GM19468 (cell line): ENCODE measurements around the gene RPL29.

Experiments
- ATAC-seq: cut with Tn5 transposase; IDR thresholded peaks from one replicate; pipeline ENCODE4 v1.9.1; 2021; ENCODE audit warnings: mild to moderate bottlenecking, moderate library complexity, moderate number of reproducible peaks; ENCODE audit not compliant: unreplicated experiment; ENCODE audit errors: extremely low read depth

Gene RPL29

GRCh38 chr3:52028572-52028971, 32.9 kb upstream of the RPL29 start:
- no peak for ATAC-seq

DNA sequence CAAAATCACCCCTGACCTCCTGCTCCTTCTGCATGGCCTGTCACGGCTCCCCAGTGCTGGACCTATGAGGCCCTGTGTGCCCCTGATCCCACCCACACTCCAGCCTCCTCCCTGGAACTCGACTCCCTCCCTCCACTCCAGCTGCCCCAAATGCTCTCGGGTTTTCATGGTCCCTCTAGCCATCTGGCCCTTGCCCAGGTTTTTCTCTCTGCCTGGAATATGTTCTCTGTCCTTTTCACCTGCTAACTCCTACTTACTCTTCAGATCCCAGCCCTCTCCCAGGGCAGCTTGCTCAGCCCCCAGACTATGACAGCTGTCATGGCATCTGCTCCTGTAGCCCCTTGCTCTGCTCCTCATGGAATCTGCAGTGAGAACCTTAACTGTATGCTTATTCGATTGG, 30.3 kb upstream of the RPL29 start:
- ATAC-seq: no peak

DNA sequence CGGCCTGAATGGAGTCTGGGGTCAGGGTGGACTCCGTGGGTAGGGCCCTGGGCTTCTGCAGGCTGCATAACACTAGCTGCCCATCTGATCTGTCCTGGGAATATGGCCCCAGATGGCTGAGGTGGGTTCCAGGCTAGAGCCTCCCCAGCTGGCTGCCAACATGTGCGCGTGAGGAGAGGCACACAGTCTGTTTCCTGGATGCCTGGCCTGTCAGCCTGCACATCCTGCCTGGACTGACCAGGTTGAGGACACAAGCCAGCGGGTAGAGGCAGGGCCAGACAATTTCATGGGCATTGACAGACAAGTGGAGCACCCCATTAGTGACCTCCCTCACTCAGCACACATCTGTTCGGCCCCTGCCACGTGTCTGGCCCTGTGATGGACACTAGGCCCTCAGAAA, 29.8 kb upstream of the RPL29 start:
- no peak for ATAC-seq

GRCh38 chr3:52024765-52025452, 29.2 kb upstream of the RPL29 start:
- no peak for ATAC-seq

DNA sequence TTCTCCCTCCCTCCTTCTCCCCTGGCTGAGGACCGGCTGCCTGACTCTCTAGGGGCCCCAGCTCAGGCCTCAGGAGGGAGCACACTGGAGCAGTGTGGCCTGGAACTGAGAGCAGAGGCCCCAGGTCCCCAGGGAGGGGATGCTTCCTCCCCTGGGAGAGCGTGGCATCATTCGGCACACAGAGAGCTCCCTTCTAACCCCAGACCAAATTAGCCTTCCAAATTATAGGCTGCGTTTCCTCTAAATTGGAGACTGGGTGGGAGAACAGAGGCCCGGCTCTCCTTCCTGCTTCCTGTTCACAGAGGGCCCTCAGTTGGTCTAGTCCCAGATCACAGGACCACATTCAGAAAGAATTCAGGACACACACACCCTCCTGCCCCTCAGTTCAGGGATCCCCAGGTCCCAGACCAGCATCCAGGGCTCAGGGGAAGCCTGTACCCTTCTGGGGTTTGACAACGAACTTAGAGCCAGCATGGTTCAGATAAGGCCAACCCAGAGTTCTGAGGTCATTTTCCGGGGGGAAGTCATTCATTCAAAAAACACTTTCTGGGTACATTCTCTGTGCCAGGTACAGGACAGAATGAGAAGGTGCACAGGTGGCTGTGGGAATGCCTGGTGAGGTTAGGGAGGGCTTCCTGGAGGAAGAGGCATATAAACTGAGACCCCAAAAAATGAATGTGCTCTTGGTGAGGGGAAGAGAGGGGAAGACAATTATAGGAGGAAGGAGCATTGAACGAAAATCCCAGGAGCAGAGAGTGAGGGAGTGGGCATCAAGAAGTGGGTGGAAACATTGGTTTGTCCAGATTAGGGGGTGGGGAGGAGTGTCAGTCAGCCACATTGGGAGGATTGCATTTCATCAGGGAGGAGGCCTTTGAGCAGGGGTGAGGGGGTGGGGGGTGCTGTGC, 28.4 kb upstream of the RPL29 start:
- no peak for ATAC-seq

DNA sequence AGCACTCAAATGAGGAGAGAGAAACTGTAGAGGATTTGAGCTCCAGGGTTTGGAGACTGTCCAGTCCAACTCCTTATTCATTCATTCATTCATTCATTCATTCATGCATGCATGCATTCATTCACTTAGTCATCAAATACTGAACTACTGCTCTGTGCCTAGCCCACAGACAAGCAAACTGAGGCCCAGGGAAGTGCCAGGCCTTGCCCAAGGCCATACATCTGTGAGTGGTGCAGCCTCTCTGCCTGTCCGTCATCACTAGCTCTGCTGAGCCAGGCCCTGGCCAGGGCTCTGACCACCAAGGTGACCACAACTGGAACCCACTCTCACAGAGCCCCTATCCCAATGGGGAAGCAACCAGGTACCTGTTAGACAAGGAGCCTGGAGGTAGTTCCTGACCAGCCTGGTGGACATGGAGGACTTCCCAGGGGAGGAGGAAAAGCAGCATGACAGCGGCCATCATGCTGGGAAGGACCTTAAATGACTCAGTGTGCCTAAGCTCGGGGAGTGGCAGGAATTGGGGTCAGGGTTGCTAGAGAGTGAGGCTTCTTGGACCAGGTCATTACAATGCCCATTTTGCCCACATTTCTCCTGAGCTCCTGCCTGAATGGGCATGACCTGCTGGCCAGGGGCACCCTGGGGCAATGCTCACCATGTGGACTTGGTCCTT, 27.5 kb upstream of the RPL29 start:
- ATAC-seq: no peak

DNA sequence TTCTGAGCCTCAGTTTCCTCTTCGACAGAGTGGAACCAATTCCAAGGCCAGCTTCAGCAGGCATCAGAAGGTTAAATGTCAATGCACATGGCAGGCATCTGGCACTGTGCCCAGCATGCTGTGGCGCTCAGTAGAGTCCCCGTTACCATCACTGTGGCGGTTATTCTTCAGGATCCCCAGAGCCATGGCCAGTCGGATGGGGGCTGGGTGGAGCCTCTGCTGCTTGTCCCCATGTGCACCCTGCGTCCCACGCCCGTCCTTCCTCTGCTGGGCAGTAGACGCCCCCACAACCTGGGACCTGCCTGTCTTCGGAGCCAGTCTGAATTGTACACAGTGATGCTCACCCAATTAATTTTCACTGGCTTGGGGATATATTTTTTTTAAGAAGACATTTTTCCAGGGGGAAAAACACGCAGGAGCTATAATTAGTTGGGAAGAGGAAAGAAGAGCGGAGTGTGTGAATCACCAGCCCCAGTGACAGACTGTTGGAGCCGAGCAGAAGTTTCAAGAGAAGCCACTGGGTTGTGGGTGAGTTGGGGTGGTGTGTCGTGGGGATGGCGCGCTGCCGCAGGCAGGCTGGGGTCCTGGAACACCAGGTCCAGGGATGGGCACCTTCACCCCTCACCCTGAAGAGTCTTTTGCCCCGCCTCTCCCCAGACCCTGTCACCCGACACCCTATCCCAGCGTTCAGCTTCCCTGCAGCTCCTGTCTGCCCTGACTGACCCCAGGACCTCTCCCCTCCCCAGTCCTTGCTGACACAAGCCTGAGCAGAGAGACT, 26.8 kb upstream of the RPL29 start:
- ATAC-seq: no peak

DNA sequence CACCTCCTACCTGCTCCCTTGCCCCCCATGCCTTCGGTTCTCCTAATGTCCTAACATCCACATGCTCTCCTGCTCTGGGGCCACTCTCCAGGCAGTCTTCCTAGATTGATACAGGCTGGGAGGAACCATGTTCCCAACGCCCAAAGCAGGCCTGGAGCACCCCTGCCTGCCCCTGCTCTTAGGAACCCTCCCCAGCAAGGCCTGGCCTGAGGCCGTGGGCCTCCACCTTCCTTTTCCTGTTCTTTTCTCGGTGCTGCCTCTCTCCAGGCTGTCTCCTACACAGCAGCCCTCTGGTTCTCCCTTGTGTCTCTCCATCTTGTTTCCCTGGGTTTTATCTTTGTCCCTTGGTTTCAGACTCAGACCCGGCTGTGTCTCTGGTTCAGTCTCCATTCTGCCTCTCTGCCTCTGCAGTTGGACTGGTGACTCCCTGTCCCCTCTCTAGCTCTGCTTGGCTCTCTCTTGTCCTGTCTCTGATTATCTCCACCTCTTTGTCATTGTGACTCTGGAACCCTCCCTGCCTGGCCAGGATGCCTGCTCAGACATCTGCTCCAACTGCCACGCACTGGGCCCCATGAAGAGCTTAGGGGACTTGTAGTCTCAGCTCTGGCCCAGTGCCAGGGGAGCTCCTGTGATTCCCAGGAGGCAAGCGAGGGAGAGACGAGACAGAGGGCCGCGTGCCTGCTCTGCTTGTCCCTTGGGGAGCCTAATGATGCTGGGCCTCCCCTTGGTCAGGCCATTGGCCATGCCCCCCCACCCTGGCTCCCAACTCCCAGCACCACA, 26.0 kb upstream of the RPL29 start:
- ATAC-seq: no peak

GRCh38 chr3:52020796-52021195, 25.1 kb upstream of the RPL29 start:
- no peak for ATAC-seq

- ATAC-seq: no peak
Observed at GRCh38 chr3:52019352-52020080, 23.8 kb upstream of the RPL29 start.

GRCh38 chr3:52018319-52019000, 22.8 kb upstream of the RPL29 start:
- ATAC-seq: no peak

- no peak for ATAC-seq
Observed at GRCh38 chr3:52017586-52017985, 21.9 kb upstream of the RPL29 start.

- ATAC-seq: no peak
Observed at GRCh38 chr3:52015438-52016228, 19.9 kb upstream of the RPL29 start.

DNA sequence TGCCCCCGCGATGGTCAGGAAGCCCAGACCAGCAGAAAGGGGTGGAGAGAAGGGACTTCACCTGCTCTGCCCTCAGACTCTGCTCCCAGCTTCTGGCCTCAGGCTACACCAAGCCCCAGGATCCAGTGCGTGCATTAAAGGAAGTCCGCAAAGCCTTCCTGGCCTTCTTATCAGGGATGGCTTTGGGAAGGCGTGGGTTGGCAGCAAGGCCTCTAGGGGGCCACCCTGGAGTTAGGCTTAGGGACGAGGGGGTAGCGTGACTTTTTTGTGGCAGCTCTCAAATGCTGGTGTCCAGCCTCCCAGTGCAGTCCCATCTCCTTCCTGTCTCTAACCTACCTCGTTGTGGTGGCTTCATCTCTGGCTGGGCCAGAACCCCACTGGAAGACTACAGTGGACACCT, 18.9 kb upstream of the RPL29 start:
- ATAC-seq: no peak

DNA sequence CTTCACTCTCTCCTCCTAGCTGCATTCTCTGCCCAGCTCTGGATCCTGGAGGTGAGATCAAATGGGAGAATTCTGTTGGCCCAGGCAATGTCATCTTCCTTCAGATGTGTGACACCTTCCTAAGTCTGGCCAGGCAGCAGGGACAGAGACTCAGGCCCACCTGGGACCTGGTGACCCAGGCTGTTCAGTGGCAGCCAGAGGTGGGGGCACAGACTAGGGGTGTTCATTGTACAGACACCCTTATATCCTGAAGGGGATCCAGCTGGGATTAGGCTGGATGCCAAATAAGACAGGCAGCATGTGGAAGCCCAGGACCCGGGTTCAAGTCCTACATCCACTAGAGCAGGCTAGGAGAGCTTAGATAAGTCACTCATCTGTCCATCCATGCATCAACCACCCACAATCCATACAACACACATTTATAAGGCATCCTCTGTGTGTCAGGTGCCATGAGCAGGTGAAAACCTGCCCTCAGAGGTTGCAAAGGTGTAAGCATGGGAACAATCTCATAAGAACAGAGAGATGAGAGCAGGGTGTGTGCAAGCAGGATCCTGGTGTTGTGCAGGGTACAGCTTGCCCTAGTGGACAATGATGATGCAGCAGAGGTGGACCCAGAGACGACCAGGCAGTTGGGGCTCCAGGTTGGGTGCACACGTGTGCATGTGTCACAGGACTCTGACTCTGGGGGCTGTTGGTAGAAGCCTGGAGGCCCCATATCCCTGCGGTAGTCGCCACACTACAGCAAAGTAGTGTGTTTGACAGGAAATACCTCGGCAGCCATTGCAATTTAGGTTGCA, 18.3 kb upstream of the RPL29 start:
- no peak for ATAC-seq

DNA sequence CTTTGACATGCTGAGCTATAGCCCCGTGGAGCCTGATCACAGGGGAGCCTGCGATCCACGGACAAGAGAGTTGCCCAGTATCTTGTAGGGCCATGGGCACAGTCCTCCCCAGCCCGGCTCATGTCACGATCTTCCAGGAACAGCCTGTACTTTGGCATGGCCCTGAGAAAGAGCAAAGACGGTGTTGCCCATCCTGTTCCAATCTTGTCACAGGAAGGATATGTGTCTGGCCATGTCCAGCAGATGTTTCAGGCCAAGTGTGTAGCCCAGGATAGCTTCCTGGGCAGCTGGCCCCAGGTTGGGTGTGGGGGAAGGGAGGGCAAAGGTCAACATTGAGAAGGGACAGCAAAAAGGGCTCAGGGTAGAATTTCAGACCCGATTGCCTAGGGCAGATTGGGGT, 17.0 kb upstream of the RPL29 start:
- ATAC-seq: no peak

DNA sequence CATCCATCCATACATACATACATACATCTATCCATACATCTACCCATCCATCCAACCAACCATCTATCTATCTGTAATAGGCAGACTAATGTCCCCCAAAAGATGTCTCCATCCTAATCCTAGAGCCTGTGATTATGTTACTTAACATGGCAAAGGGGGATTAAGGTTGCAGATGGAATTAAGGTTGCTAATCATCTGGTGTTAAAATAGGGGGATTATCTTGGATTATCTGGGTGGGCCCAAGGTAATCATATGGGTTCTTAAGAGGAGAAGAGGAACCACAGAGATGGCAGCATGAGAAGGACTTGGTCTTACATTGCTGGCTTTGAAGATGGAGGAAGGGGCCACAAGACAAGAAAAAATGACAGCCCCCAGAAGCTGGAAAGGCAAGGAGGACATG, 14.7 kb upstream of the RPL29 start:
- ATAC-seq: no peak
